ENCODE measurements around the gene TUBB4A.

TUBB4A gene

DNA sequence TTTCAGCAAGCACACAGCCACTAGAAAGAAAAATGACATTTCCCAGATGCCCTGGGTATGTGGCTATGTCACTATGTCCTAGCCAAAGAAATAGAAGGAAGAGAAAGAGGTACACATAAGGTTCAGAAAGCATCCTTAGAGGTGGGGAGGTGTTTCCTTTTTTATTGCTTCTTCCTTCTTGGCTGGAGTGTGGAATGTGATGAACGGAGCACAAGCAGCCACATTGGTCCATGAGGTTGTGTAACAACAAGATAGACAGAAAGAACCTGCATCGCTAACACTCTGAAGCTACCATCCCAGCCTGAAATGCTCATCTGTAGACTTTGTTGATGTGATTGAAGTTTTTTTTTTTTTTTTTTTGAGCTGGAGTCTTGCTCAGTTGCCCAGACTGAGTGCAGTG lies 49.2 kb downstream of the TUBB4A start:
- no peaks in the 10 kb centered on the region for H3F3A ChIP-seq (ENCODE audit: insufficient read depth)
- H3K4me2 ChIP-seq (ENCODE audit: low read depth, low read length, poor library complexity, severe bottlenecking) = no peak overlapping the region
- H3K9ac ChIP-seq (ENCODE audit: low read length) = no peak overlapping the region
- no peaks in the 10 kb centered on the region for H4K20me1 ChIP-seq (ENCODE audit: low read depth, low read length)
- H3K9me3 ChIP-seq (ENCODE audit: insufficient read depth, low read length) = no peaks in the 10 kb centered on the region
- no peak overlapping the region for H3K4me3 ChIP-seq (ENCODE audit: insufficient read depth, low read length, poor library complexity, severe bottlenecking)
- no peaks in the 10 kb centered on the region for H3K27me3 ChIP-seq (ENCODE audit: low read length)
- peaks cover 6% of the 10 kb centered on the region; the same call in 1 of the 2 replicates for H3K36me3 ChIP-seq (ENCODE audit: low read length)
- TF ChIP-seq, protein P1, sequence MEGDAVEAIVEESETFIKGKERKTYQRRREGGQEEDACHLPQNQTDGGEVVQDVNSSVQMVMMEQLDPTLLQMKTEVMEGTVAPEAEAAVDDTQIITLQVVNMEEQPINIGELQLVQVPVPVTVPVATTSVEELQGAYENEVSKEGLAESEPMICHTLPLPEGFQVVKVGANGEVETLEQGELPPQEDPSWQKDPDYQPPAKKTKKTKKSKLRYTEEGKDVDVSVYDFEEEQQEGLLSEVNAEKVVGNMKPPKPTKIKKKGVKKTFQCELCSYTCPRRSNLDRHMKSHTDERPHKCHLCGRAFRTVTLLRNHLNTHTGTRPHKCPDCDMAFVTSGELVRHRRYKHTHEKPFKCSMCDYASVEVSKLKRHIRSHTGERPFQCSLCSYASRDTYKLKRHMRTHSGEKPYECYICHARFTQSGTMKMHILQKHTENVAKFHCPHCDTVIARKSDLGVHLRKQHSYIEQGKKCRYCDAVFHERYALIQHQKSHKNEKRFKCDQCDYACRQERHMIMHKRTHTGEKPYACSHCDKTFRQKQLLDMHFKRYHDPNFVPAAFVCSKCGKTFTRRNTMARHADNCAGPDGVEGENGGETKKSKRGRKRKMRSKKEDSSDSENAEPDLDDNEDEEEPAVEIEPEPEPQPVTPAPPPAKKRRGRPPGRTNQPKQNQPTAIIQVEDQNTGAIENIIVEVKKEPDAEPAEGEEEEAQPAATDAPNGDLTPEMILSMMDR (IDR thresholded peaks at IDR 0.05; ENCODE audit: insufficient read depth, low read length, poor library complexity, severe bottlenecking) = no peak
- no peak for TF ChIP-seq EZH2phosphoT487 (conservative IDR thresholded peaks at IDR 0.05; ENCODE audit: low read length)
- no peak overlapping the region for H2AFZ ChIP-seq (ENCODE audit: low read depth, low read length, severe bottlenecking)
- H3K79me2 ChIP-seq (ENCODE audit: insufficient read depth, low read length) = no peaks in the 10 kb centered on the region
- no peak overlapping the region for H3K27ac ChIP-seq (ENCODE audit: low read depth, low read length)
- no peaks in the 10 kb centered on the region for H3K9me2 ChIP-seq (replicated peaks; ENCODE audit: insufficient read depth, low read length)

DNA sequence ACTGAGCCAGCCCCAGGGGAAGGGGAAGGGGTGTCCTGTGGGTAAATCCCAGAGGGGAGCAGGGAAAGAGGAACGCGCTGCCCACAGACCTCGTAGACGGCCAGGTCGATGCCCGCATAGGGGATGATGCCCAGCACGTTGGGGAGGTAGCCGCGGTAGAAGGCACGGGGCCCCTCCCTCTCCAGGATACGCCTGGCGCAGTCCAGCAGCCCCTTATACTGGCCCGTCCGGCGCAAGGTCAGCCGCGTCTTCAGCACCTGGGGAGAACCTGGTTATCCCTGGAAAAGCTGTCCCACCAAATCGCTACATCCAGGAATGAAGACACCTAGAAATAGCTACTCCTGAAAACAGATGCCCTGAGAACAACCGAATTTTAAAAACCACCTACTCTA lies 49.9 kb downstream of the TUBB4A start:
- Histone ChIP-seq H3K36me3 (ENCODE audit: low read length) (peaks cover 6% of the 10 kb centered on the region; the same call in 1 of the 2 replicates), H4K20me1 (ENCODE audit: low read depth, low read length) (no peaks in the 10 kb centered on the region), H3K9me2 (replicated peaks; ENCODE audit: insufficient read depth, low read length) (no peaks in the 10 kb centered on the region), H3K27me3 (ENCODE audit: low read length) (no peaks in the 10 kb centered on the region), H3K4me2 (ENCODE audit: low read depth, low read length, poor library complexity, severe bottlenecking) (no peak overlapping the region), H3F3A (ENCODE audit: insufficient read depth) (no peaks in the 10 kb centered on the region), H2AFZ (ENCODE audit: low read depth, low read length, severe bottlenecking) (no peak overlapping the region), H3K9ac (ENCODE audit: low read length) (no peak overlapping the region), H3K4me3 (ENCODE audit: insufficient read depth, low read length, poor library complexity, severe bottlenecking) (no peak overlapping the region), H3K79me2 (ENCODE audit: insufficient read depth, low read length) (no peaks in the 10 kb centered on the region), H3K27ac (ENCODE audit: low read depth, low read length) (no peak overlapping the region), H3K9me3 (ENCODE audit: insufficient read depth, low read length) (no peaks in the 10 kb centered on the region)
- TF ChIP-seq, protein P1 (IDR thresholded peaks at IDR 0.05; ENCODE audit: insufficient read depth, low read length, poor library complexity, severe bottlenecking) = no peak
- no peak for TF ChIP-seq EZH2phosphoT487 (conservative IDR thresholded peaks at IDR 0.05; ENCODE audit: low read length)

DNA sequence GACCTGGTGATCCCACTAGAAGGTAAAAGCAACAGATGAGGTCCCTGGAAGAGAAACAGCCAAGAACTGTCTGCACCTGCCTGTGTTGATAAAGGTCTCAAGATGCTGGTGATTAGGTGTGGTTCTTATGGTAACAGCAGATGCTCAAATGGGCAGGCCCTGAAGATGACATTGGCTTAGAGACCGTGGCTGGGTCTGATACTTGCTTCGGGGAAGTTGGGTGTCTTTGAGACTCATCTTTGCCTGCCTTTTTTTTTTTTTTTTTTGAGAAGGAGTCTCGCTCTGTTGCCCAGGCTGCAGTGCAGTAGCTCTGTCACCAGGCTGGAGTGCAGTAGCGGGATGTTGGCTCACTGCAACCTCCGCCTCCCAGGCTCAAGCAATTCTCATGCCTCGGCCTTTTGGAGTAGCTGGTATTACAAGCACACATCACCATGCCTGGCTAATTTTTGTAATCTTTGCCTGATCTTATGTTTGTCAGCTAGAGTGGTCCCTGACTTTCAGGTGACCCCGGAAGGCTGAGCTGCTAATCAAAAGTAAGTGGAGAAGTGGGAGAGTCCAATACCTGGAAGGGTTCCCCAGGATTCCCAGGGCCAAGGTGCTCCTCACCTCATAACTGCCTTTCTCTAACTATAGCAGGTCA lies 50.4 kb downstream of the TUBB4A start:
- no peaks in the 10 kb centered on the region for H3K9me3 ChIP-seq (ENCODE audit: insufficient read depth, low read length)
- H3K4me2 ChIP-seq (ENCODE audit: low read depth, low read length, poor library complexity, severe bottlenecking) = no peak overlapping the region
- H3K36me3 ChIP-seq (ENCODE audit: low read length) = peaks cover 6% of the 10 kb centered on the region; the same call in 1 of the 2 replicates
- H2AFZ ChIP-seq (ENCODE audit: low read depth, low read length, severe bottlenecking) = no peak overlapping the region
- H3K9me2 ChIP-seq (replicated peaks; ENCODE audit: insufficient read depth, low read length) = no peaks in the 10 kb centered on the region
- no peaks in the 10 kb centered on the region for H3F3A ChIP-seq (ENCODE audit: insufficient read depth)
- no peaks in the 10 kb centered on the region for H3K27me3 ChIP-seq (ENCODE audit: low read length)
- no peak overlapping the region for H3K27ac ChIP-seq (ENCODE audit: low read depth, low read length)
- no peak overlapping the region for H3K4me3 ChIP-seq (ENCODE audit: insufficient read depth, low read length, poor library complexity, severe bottlenecking)
- H3K79me2 ChIP-seq (ENCODE audit: insufficient read depth, low read length) = no peaks in the 10 kb centered on the region
- no peaks in the 10 kb centered on the region for H4K20me1 ChIP-seq (ENCODE audit: low read depth, low read length)
- no peak overlapping the region for H3K9ac ChIP-seq (ENCODE audit: low read length)
- TF ChIP-seq EZH2phosphoT487 (conservative IDR thresholded peaks at IDR 0.05; ENCODE audit: low read length) = no peak
- TF ChIP-seq, protein P1 (IDR thresholded peaks at IDR 0.05; ENCODE audit: insufficient read depth, low read length, poor library complexity, severe bottlenecking) = no peak
